GM18517 (cell line): ENCODE results near the gene ARHGEF12.
A peak's percentile ranks its signal among the peaks of the same experiment; 100 is the strongest.

Experiments used
- ATAC-seq: cut with Tn5 transposase; IDR thresholded peaks from one replicate; pipeline ENCODE4 v1.9.1; 2021; ENCODE audit warnings: mild to moderate bottlenecking, moderate library complexity; ENCODE audit not compliant: unreplicated experiment

The ARHGEF12 gene, protein sequence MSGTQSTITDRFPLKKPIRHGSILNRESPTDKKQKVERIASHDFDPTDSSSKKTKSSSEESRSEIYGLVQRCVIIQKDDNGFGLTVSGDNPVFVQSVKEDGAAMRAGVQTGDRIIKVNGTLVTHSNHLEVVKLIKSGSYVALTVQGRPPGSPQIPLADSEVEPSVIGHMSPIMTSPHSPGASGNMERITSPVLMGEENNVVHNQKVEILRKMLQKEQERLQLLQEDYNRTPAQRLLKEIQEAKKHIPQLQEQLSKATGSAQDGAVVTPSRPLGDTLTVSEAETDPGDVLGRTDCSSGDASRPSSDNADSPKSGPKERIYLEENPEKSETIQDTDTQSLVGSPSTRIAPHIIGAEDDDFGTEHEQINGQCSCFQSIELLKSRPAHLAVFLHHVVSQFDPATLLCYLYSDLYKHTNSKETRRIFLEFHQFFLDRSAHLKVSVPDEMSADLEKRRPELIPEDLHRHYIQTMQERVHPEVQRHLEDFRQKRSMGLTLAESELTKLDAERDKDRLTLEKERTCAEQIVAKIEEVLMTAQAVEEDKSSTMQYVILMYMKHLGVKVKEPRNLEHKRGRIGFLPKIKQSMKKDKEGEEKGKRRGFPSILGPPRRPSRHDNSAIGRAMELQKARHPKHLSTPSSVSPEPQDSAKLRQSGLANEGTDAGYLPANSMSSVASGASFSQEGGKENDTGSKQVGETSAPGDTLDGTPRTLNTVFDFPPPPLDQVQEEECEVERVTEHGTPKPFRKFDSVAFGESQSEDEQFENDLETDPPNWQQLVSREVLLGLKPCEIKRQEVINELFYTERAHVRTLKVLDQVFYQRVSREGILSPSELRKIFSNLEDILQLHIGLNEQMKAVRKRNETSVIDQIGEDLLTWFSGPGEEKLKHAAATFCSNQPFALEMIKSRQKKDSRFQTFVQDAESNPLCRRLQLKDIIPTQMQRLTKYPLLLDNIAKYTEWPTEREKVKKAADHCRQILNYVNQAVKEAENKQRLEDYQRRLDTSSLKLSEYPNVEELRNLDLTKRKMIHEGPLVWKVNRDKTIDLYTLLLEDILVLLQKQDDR (N-terminal part only)

DNA sequence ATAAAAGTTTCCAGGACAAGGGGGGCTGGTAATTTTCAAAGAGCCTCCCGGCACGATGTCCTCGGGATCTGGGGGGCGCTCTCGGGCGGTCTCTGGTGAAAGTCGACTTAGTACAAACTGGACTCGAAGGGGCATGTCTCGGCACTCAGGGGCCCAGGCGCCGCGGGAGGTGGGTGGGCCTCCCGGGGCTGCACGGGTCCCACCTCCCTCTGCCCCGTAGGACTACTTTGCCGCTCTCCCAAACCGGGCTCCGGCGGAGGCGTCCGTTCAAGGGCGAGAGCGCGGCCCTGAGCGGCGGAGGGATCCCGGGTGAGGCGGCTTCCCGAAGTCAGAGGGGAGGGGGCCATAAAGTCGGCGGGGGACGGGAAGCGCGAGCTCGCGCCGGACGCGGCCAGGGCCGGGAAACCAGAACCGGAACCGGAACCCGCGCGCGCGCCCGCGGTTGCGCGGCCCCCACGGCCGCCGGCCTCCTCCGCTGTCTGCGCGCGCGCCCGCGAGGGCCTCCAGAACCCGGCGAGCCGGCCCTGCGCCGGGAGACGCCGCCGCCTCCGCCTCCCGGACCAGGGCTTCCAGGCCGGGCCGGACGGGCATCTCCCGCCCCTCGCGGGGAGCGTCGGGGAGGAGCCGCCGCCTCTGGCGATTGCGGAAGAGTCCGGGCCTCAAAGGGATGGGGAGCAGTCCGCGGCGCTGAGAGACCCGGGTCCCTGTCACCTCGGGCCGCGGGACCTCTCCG lies at the start of gene ARHGEF12:
TSS of gene ARHGEF12 (plus strand) at position 506 of the 733 bp plus-strand sequence. CDS start 831 bp downstream, outside the sequence.
- ATAC-seq, result peak; percentile 47

DNA sequence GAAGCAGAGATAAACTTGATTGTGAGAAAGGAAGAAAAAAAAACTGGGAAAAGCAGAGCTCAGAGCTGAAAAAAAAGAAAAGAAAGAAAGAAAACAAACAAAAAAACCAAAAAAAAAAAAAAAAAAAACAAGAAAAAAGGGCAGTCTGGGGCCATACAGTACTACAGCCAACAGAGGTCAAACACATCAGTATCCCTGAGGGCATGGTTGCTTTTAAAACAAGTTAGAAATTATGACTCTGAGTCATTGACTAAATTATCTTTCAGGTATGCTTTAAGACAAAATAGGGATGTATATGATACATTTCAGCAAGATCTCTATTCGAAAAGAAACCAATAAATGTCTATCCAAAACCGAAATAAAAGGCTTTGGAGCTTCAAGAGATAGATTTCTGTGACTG lies 48.2 kb upstream of the ARHGEF12 start:
- ATAC-seq, result no peak

DNA sequence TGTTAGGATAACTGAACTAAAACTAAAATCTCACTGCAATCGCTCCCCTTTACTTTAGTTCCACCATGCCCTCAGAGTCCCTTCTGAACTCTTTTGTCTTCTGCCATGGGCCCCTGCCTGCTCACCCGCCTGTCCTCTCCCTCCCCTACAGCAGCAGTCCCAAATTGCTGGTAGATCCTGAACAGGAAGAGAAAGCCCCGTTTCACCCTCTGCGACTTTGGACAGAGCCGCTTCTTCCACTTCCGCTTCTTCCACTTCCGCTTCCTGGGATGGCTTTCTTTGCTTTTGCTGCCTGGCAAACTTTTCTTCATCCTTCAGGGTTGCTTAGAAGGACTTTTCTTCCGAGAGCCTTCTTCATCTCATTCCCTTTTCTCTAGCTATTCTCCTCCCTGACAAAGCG lies 46.8 kb upstream of the ARHGEF12 start:
- no peak for ATAC-seq

DNA sequence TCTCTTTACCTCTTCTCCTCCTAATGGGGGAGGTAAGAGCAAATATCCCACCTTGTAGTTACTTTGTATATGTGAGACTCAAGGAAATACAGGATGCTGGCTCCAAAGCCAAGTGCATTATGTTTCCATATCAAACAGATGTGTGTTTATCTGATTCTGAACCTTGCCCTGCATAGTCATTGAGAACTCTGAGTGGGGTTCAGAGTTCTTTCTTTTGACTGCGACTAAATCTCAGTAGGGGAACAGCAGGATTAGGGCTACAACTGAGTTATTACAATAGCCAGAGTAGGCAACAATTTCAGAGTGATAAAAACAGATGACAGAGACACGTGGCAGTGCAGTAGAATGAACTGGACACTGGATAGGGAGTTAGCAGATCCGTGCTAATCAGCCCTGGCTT lies 45.3 kb upstream of the ARHGEF12 start:
- ATAC-seq, result no peak

DNA sequence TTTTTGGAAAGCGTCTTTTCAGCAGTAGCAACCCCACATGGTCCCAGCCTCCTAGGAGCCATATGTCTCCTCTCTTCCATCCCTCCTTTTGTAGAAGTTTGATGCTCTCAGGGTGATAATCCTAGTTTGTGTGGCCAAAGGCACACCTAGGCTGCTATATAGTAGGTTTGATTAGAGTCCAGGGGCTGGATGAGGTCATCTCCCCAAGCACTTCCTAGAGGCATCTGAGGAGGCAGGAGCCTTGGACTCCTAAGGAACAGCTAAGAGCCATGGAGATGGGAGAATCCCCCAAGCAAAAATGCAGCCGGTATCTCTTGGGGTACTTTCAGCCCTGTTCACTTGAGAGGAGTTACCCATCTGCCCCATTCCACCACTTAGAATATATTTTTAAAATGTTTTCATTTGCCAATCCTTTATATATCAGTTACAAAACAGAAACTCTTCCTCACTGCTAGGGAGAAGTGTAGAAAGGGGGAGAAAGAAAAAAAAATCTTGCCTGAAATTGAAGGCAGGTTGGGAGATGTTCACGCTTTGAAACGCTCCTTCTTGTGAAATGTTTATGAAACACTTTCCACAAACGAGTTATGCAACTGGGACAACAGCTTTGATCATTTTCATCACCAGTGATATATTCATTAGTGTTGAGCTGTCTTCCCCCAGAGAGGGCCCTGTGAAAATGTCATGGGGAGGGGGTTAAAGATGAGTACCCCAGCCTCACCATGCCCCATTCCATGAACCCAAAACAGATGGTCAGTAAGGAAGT lies 43.0 kb upstream of the ARHGEF12 start:
- no peak for ATAC-seq

DNA sequence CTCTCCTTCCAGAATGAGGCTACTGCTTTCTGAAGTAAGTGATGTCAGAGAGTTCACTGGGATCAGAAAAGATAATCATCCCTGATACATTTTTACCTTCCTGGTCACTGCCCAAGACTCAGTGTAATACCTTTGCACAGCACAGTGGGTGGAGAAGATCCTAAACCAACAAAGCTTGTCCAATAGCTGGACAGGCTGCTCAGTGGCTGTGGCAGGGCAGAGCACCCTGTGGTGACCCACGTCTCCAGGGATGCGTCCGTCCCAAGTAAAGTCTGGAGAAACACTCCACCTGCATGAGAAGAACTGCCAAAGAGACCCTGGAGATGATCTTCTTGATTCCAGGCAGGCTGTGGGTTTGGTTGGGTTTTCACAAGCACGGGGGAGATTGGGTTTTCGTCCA lies 42.1 kb upstream of the ARHGEF12 start:
- ATAC-seq, result no peak

DNA sequence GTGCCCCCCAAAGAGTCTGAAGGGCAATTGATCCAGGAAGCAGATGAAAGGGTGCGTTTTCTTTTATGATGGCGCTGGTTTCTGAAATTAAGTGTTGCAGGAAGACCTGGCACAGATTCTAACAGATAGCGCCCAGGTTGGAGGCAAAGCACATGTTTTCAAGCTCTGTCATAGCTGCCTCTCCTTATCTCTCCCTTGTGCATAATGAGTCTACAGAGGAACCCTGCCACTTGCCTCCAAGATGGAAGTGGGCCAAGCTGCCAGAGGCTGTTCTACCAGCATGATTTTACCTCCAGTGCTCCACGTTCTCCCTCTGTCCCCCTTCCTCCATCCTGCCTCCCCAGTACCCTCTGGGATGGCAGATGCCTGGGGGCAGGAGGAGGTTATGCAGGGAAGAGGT lies 41.1 kb upstream of the ARHGEF12 start:
- no peak for ATAC-seq

DNA sequence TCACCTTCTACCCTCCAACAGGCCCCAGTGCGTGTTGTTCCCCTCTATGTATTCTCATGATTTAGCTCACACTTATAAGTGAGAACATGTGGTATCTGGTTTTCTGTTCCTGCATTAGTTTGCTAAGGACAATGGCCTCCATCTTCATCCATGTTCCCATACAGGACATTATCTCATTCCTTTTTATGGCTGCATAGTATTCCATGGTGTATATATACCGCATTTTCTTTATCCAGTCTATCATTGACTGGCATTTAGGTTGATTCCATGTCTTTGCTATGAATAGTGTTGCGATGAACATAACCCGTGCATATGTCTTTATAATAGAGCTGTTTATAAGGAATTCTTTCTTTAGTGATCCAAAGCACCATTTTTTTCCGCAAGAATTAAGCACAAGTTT lies 39.7 kb upstream of the ARHGEF12 start:
- ATAC-seq, result no peak

DNA sequence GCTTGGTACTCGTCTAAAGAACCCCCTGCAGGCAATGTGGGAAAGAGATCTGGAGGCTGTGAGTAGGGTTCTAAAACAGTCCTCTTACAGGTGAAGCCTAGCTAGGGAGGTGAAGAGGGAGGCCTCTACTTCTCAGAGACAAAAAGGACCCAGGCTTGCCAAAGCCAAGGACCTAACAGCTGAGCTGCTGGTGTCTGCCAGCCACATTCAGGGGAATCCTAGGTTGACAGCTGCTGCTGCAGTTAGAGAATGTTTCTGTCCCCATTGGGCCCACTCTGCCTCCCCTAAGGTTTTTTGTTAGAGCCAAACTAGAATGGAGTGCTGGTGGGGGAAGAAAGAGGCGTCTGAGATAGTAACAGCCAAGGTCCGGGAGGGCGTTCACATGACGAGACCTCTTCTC lies 37.8 kb upstream of the ARHGEF12 start:
- no peak for ATAC-seq

DNA sequence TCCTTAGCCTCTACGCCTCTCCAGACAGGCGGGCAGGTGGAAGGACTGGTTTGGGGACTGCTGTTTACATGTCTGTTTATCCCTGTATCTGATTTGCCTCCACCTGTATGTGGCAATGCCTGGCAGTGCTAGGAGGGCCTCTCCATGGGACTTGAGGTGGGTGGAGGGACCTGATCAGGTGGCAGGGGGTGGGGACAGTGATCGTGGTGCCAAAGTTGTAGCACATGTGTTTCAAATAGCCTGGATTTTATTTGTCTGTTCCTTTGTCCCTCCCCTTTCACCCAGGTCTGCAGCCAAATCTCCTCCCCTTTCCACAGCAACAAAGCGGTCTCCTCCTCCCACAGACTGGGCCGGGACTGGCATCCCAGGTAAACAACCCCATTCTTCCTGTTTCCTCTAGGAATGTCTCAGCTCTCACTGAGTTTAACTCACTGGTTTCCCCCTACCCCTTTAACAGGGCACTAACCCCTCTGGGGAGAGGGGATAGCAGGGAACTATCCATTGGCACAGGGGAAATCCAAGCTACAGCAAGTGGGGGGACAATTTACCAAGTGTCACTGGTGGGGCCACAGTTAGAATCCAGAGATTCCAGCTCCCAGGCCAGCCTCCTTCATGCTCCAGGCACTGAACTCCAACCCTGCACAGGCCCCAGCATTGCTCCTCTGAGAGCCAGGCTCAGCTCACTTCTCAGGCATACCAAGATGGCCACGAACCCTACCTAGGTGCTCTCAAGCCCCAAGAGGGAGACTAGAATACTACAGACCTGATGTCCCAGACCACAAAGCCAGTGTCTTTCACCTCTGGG lies 34.0 kb upstream of the ARHGEF12 start:
- ATAC-seq, result no peak

DNA sequence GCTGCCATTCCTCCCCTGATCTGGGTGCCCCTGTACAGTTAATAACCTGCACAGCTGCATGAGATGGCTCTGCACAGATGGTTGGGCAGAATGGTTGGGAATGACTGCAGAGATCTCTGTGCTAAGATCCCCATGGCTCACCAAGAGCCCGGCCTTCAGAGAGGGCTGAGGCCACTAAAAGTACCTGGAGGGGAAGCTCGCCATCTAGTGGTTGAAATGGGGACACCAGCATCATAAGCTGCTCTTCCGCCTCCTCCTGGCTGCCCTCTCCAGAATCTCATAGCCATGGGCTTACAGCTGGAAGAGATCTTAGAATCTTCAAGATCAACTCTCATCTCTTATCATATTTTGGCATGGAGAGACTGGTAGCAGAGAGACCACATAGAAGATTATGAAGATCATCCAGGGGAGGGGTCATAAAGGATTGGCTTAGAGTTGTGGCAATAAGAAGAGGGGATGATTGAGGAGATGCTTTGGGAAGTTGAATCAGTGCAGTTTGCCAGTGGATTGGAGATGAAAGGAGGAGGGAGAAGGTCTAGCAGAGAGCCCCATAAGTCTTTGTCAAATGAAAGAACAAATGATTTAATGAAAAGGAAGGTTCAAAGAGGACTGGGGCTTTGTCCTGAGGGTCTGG lies 33.1 kb upstream of the ARHGEF12 start:
- ATAC-seq, result no peak

DNA sequence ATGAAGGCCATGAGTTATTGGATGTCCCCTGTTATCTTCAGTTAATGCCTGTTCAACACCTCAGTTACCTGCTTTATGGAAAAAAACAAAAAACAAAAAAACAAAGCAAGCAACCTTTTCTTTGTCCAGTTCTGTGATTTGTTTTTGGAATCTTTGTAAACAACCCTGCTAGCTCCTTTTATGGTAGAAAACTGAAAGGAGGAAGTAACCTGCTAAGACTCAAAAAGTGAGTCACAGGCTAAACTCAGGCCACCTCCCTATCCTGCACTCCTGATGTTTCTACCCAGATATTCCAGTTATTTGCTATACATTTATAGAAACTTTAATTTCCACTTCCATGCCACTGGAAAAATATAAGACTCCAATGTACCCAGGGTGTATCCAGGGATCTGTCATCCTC lies 31.7 kb upstream of the ARHGEF12 start:
- ATAC-seq, result no peak

DNA sequence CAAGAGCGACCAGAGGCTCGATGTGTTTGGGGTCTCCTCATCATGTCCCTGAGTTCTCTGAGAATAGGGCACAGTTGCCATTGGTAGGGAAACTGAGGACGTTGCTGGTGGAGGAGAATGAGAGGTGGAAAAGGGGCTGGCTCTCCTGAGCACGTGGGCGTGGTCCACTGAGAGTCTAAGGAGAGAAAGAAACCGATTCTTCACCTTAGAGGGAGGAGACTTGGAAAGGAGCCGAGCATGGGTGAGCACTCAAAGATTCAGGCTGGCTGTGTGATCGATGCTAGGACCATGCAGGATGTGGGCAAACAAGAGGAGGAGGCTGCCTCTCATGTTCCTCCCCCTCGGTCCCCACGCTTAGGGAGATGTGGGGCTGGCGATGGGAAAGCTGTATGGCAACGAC lies 30.9 kb upstream of the ARHGEF12 start:
- ATAC-seq, result no peak

DNA sequence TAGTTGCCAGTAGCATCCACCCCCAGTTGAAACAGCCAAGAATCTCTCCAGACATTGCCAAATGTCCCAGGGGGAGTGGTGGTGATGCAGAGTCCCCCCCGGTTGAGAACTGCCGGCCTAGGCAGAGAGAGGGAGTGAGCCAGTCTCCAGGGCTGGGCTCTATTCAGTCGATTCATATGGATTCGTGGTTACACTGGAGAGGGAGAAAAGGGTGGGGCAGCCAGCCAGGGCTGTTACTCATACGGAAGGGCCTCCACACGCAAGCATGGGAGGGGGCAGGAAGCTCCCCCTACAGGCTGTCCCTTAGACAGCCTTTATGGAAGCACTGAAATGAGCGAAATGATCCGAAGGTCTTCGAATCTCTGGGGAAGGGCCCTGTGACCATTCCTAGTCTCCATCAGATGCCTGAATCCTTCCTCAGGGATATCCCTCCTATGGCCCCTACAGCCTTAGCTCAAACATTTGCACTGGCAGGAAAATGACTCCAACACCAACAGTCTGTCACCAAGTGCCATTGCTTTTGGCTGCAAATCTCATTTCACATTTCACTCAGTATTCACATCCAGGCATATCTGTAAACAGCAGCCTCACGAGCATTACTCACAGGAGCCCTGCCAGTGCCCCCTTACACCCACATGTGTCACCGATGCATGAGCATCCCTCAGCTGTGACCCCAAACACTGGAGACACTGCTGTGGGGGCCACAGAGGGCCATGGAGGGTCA lies 29.5 kb upstream of the ARHGEF12 start:
- ATAC-seq, result no peak

DNA sequence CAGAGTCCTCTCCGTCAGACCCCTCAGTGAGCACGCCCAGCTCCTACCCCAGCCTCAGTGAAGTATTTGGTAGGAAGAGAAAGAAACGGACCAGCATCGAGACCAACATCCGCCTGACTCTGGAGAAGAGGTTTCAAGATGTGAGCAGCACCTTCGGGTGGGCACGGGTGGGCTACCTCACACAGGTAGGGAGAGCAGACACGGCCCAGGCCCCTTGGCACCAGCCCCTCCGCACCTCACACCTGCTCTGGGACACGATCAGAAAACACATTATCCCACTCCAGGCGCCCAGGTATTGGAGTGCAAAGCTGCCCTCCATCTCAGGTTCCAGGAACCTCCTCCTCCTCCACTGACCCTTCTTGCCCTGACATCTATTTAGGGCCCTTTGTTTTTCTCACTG lies 28.7 kb upstream of the ARHGEF12 start:
- ATAC-seq, result no peak

DNA sequence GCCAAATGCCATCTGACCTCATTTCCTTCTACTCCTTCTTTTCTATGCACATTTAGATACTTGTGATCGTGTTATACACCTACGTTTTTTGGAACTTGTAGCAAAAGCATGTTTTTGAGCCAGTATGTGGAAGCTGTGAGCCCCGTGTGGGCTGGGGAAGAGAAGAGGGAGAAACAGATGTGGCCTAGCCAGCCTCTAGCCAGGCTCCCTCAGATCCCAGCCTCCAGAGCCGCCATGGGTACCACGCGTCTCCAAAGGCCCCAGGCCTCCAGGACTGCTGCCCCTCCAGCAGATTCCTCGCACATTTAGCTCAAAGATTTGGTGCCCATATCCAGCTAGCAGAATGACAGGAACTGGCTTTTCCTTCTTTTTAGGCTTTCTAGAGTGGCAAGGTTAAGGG lies 28.1 kb upstream of the ARHGEF12 start:
- ATAC-seq, result no peak

DNA sequence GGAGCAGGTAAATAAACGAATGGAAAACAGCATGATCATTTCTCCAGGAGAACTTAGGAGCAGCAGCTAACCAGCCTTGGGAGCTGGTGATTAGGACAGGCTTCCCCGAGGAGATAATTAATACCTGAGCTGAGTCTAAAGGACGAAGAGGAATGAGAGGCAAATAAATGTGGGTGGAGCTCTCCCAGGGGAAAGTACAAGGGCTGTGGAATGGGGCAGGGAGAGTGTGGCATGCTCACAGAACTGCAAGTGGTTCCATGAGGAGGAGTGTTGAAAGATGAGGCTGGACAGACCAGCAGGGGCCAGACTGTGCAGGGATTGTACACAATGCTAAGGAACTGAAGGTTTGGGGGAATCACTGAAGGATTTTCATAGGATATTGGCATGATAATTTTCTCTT lies 25.3 kb upstream of the ARHGEF12 start:
- no peak for ATAC-seq

DNA sequence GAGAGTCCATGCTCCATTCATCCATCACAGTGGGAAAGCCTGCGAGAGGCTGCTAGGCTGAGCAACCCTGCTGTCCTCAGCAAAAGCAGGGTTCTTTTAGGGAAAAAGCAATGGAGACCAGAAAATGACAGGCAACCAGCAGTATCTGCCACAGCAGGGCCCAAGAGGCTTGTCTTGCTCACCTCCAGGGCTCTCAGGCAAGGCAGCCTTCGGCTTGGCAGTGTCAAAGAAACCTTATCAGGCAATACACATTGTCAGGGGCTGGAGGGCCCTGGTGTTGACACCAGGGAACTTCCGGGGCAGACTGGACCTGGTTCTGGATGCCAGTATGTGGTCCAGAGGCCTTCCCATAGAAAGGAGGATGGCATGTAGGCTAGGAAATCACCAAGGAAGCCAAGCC lies 21.4 kb upstream of the ARHGEF12 start:
- no peak for ATAC-seq
